Measurements from ENCODE around the gene SCGB3A1.

The SCGB3A1 gene

GRCh38 chr5:180553530-180553929 is 37.8 kb downstream of the SCGB3A1 start:
- in situ Hi-C loops (cut with MboI; ENCODE audit: low sequenced_read_pairs, unreplicated experiment), result no loop called here
- DNase-seq (ENCODE audit: low spot score), result no peak
- no peak for TF ChIP-seq CTCF (IDR thresholded peaks at IDR 0.05; ENCODE audit: borderline replicate concordance, control extremely low read depth, extremely low read depth, insufficient read depth, missing control alignments)

- DNase-seq (ENCODE audit: low spot score), result no peak
- TF ChIP-seq CTCF (IDR thresholded peaks at IDR 0.05; ENCODE audit: borderline replicate concordance, control extremely low read depth, extremely low read depth, insufficient read depth, missing control alignments), result no peak
- in situ Hi-C loops (cut with MboI; ENCODE audit: low sequenced_read_pairs, unreplicated experiment), result no loop called here
Observed at GRCh38 chr5:180548563-180548962, 42.7 kb downstream of the SCGB3A1 start.

GRCh38 chr5:180545248-180545647 is 46.1 kb downstream of the SCGB3A1 start:
- no peak for DNase-seq (ENCODE audit: low spot score)
- TF ChIP-seq CTCF (IDR thresholded peaks at IDR 0.05; ENCODE audit: borderline replicate concordance, control extremely low read depth, extremely low read depth, insufficient read depth, missing control alignments), result no peak
- in situ Hi-C loops (cut with MboI; ENCODE audit: low sequenced_read_pairs, unreplicated experiment), result no loop called here

- no peak for DNase-seq (ENCODE audit: low spot score)
- in situ Hi-C loops (cut with MboI; ENCODE audit: low sequenced_read_pairs, unreplicated experiment), result no loop called here
- TF ChIP-seq CTCF (IDR thresholded peaks at IDR 0.05; ENCODE audit: borderline replicate concordance, control extremely low read depth, extremely low read depth, insufficient read depth, missing control alignments), result no peak
Observed at GRCh38 chr5:180541710-180542109, 49.6 kb downstream of the SCGB3A1 start.
